HG03064 (cell line): ENCODE measurements around the gene SKIL.

Experiments
- ATAC-seq: cut with Tn5 transposase; IDR thresholded peaks from one replicate; pipeline ENCODE4 v1.9.1; 2021; ENCODE audit warnings: low read depth; ENCODE audit not compliant: unreplicated experiment

SKIL gene

DNA sequence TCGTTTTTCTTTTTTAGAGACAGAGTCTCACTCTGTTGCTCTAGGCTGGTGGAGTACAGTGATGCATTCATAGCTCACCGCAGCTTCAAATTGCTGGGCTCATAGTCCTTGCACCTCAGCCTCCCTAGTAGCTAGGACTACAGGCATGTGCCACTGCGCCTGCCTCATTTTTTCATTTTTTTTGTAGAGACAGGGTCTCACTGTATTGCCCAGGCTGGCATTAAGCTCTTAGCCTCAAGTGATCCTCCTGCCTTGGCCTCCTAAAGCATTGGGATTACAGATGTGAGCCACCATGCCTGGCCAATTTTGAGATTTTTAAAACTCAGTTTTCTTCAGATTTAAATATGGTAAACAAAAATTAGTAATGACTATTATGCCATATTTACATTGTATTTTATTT, 29.0 kb downstream of the SKIL start:
- ATAC-seq, result no peak

DNA sequence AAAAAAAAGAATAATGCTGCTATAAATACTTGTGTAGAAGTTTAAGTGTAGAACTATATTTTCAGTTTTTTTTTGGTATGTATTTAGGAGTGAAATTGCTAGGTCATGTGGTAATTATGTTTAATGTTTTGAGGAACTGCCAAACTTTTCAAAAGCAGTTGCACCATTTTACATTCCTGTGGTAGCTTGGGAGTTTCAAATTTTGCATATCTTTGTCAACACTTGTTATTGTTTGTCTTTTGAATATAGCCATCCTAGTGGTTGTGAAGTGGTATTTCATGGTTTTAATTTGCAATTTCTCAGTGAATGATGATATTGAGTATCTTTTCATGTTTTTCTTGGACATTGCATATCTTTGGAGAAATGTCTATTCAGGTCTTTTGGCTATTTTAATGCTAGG, 30.4 kb downstream of the SKIL start:
- ATAC-seq, result no peak

DNA sequence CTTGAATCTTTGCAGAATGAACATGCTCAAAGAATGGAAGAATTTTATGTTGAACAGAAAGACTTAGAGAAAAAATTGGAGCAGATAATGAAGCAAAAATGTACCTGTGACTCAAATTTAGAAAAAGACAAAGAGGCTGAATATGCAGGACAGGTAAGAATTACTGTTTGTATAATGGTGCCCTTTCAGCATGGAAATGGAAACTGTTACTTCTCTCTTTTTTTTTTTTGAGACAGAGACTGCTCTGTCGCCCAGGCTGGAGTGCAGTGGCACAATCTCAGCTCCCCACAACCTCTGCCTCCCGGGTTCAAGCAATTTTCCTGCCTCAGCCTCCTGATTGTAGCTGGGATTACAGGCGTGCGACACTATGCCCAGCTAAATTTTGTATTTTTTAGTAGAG, 33.6 kb downstream of the SKIL start:
- no peak for ATAC-seq

DNA sequence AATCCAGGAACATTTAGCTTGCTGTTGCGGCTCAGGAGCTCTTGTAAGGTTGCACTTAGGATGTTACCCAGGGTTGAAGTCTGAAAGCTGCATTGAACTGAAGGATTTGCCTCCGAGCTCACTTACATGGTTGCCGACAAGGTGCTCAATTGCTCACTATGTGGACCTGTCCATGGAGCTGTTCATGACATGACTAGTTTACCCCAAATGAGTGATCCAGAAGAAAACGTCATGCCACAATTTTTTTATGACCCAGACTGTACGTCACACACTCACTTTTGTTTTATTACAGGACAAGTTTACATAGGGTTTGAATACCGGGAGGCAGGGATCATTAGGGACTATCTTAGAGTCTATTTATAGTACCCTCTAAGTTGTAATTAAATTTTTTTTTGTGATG, 40.2 kb downstream of the SKIL start:
- ATAC-seq, result no peak

DNA sequence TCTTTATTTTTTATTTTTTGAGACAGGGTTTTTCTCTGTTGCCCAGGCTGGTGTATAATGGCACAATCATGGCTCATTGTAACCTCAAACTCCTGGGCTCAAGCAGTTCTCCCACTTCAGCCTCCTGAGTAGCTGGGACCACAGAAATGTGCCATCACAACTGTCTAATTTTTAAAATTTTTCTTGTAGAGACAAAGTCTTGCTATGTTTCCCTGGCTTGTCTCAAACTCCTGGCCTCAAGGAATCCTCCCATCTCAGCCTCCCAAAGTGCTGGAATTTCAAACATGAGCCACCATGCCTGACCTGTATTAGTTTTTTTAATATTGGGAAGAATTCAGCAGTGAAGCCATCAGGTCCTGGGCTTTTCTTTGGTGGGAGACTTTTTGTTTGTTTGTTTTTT, 47.6 kb downstream of the SKIL start:
- no peak for ATAC-seq

DNA sequence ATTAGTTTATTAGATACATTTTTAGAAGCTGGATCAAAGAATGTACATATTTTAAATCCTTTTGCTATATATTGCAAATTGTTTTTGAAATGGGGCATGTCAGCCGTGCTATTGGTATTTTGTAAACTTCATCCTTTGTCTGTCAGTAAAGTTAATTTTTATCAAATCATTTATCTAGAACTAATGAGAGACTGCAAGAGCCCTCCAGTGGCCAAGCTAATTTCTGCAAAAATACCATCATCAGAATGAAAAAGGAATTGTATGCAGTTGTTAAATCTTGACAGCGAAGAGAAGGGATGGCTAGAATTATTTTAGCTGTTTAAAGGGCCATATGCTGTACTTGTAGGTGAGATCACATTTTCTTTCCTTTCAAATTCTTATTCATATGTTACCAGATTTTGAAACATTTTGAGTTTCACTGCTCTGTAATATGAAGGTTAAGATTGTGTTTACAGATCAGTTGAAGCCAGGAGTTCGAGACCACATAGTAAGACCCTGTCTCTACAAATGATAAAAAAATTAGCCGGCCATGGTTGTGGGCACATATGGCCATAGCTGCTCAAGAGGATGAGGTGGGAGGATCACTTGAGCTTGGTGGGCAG, 53.0 kb downstream of the SKIL start:
- no peak for ATAC-seq

DNA sequence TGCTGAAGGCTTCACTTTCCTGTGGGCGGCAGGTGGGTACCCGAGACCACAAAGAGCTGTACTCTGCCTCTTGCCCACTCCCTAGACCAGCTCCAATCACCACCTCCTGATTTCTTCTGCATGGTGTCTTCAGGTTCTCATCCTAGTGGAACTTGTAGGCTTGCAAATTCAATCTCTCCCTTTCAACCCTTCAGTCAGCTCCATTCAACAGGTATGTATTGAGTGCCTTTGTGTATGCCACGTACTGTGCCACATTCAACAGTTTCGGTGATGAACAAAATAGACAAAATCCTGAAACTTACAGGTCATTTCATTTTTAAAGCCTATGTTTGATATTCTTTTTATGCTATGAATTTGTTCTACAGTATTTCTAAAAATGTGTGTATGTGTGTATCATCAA, 55.8 kb downstream of the SKIL start:
- no peak for ATAC-seq

DNA sequence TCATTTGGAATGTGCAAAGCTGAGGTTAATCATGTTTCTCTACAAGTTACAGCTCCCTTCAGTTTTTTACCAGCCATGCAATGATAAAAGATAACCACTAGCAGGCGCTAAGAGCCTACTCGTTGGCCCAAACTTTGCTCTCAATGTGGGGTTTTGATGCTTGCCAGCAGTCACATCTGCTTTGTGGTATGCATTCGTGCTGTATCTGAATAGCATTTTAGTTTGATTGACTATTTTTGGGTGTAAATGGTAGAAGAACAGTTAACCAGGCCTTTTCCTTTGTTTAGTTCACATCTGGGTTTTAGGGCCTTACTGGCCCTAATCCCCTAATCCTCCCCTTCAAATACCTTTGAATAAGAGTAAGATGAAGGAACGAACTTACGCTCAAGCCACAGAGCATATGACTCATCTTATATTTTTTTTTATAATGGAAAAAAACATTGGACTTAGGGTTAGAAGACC, 56.7 kb downstream of the SKIL start:
- no peak for ATAC-seq

DNA sequence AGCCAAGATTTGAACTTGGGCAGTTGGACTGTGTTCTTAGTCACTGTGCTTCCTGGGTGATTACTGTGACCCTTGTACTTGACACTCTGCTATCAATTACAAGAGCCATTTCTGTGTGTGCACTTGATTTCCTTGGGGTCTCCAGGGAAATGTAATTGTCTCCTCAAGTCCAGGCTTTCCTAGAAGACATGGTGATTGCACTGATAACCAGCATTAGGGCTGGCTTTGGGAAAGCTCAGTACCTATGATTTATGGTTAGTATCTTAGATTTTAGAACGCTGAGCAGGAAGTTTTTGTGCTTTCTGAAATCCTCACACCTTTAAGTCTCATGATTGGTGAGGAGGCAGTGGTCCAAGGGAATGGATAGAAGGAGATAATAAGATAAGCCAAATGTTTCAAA, 59.6 kb downstream of the SKIL start:
- no peak for ATAC-seq

DNA sequence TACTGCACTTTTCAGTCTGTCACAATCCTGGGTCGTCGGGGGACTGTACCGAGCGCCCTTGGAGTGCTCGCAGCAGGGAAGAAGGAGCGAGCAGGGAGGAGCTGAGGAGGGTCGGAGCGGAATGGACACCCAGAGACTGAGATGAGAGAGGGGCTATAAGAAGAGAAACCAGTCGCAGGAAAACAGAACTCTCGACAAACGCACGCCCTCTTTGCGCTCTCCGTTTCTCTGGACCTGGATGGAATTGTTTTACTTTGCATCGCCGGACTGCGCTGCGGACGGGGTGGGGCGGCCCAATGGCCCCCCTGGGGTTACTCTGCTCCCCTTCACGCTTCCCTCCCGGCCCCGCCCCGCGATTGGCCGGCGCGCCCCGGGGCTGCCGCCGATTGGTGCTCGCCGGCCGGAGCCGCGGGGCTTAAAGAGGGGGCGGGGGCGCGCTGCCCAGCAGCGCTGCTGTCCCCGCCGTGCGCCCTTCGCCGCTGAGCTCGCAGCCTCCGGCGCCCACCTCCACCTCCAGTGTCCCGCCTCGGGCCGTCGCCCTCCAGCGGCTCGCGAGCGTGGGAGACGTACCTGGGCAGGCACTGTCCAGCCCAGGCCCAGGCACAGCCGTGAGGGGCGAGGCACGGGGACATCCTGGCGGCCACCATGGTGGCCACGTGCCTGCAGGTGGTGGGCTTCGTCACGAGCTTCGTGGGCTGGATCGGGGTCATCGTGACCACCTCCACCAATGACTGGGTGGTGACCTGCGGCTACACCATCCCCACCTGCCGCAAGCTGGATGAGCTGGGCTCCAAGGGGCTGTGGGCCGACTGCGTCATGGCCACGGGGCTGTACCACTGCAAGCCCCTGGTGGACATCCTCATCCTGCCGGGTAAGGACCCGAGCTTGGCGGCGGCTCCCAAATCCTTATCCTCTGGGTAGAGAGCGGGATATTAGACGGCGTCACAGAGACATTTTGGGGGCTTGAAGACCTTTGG, 61.2 kb downstream of the SKIL start, which contains the start of gene CLDN11:
Gene CLDN11, plus strand, starts transcription at position 447 of the 977 bp plus-strand sequence. Its CDS starts 199 bp downstream, at position 646.
- no peak for ATAC-seq

DNA sequence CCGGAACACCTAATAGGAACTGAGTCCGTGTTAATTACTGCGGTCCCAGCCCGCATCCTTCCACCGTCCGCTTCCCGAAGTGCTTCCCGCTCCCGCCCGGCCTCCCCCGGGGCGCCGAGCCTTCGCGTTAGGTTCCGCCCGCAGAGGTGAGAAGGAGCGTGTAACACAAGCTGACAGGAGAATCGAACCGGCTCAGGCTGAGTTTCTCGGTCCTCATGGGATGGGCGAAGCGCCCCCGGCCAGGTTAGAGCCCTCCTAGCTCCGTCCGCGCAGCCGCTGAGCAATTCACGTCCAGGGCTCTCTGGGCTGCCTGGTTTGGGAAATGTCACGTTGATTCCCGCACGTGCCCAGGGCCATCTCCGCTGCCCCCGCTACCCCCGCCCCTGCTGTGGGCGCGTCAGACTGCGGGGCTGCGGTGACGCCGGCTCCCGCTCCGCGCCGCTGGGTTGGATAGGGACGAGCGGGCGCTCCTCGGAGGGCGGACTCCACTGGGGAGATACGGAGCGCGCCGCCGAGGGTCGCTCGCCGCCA, 62.1 kb downstream of the SKIL start:
- no peak for ATAC-seq

DNA sequence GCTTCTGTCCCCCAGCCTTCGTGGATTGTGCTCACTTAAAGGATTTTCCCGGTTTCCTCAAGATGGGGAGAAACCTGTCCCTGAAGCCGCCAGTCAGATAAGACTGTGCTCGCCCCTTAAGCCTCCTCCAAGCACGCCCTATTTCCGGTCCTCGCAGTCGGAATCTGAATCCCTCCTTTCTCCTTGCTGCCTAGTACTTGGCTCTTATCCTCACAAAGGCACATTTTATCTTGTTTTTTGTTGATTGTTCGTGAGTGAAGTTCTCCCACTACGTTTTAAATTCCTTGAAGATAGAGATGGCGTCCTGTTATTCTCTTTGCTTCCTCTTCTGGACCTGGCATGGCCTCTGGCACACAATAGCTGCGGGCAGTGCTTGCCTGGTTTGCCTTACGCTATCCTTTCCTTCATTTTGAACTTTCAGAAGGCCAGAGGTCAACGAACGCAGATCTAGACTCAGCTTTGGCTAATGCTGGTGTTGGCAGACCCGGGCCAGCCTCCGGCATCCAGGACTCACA, 62.8 kb downstream of the SKIL start:
- ATAC-seq, result no peak

DNA sequence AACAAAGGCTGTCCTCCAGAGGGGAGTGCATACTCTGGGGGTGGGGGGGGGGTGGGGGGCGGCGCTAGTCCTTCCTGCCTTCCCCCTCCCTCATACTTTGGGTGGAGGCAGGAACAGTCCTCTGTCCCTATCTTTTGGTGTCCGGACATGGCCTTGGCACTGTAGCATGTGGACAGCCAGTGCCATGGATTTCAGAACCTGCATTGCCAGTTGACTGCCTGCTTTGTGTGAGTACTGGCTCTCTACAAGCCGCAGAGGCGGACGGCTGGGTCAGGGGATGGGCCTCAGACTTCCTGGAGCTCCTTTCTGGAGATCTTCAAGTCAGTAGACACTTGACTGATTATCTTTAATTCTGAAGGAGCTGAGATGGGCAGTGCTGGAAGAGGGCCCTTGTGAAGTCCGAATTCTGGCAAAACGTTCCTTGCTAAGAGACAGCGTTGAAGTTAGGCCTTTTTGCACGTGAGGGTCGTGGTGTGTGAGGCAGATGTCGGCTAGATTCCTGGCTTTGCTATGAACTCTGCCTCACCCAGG, 63.7 kb downstream of the SKIL start:
- ATAC-seq, result no peak

DNA sequence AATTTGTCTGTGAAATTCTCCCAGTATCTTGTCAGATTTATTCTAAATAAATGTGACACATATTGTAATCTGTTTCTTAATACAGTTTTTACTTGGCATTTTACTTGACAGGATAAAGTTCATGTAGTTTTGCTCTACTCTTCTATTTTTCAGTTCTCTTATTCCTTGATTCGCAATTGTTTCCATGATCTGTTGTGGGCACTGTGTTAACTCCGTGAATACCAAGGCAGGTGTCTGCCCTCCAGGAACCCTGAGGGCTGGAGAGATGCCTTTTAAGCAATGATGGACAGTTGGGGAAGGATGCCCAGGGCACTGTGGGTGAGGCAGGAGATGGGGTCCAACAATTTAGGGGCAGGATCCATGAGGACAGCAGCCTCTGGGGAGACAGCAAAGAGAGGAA, 64.2 kb downstream of the SKIL start:
- no peak for ATAC-seq

DNA sequence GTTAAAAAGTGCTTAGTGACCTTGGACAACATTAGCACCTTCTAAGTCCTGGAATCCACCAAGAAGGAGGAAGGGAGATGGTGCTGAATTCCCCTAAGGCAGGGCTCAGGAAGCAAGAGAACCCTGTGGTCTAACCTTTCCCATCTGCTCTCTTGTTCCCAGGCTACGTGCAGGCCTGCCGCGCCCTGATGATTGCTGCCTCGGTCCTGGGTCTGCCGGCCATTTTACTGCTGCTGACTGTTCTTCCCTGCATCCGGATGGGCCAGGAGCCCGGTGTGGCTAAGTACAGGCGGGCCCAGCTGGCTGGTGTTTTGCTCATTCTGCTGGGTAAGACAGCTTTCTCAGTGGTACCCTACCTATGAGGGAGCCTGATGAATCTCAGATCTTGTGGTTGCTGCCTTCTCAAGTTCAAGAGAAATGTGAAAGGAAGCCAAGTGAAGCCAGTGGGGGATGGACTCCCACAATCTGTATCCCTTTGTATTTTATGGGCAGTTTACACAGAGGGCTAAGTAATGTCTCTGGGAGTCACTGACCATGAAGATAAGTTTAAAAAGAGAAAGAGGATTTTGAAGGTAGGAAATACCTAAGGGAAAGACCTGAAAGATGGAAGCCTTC, 65.6 kb downstream of the SKIL start:
- ATAC-seq, result no peak

DNA sequence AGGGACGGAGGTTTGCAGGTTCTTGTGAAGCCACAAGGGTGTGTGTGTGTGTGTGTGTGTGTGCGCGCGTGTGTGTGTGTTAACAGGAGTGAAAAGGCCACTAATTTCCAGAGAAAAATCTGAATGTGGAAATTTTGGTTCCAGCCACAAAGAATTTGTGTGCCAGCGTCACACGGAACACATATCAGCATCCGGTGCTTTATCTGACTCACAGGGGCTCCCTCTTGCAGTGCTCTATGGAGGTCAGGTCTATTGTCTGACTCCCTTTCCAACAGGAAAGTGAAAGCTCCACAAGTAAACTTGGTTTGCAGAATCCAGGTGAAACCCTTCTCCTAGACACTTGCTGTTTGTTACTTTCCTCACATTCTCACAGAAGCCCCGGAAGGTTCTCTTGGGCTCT, 67.4 kb downstream of the SKIL start:
- ATAC-seq, result no peak

DNA sequence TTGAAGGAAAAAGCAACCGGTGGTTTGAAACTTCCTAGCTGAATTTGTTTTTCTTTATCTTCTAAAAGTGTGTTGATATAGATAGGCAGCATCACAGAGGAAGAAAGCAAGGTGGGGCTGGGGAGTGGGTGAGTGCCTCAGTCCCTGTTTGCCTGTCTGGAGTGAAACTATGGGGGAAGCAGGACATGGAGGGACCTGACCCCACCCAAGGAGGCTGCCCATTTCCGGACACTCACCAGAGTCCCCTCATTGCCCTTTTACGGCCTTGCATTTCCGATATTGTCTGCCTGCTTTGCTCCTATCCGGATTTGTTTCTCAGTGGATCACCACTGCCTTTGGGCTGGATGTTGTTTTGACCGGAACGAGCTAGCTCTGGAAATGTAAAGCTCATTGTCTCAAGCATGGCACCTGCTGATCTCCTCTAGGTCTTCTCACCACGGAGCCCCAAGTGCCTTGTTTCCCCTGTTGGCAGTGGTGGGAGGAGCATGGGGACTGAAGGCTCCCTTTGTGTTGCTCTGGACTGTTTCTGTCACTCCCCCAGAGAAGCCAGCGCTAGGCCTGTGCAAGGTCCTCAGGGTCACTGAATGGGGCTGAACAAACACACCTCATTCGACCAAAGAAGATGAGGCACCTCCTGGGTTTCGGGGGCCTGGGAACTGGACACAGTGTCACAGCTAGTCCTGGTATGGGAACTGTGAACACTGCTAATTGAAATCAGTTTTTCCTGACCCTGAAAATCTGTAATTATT, 68.2 kb downstream of the SKIL start:
- ATAC-seq, result no peak

DNA sequence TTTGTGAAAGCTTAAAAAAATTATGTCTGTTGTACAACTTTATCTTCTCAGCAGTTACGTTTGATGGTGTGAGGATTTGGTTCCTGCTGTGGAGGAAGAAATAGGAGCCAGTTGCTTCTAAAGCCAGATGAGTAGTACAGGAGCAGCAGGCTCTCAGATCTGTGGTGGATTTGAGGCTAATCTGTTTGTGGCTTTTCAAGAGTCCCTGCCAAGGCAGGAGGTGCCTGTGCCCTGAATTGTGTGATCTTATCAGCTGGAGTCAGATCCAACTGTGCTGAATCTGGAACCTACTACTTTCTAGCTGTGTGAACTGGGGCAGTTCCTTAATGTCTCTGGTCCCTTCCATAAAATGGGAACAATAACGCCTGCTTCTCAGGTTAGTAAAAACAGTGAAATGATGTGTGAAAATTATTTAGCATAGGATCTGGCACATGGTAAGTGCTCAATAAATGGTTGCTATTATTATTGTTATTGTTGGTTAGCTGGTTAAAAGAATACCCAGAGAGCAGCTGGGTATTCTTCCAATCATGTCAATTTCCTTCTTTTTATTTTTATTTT, 68.8 kb downstream of the SKIL start:
- ATAC-seq, result no peak

DNA sequence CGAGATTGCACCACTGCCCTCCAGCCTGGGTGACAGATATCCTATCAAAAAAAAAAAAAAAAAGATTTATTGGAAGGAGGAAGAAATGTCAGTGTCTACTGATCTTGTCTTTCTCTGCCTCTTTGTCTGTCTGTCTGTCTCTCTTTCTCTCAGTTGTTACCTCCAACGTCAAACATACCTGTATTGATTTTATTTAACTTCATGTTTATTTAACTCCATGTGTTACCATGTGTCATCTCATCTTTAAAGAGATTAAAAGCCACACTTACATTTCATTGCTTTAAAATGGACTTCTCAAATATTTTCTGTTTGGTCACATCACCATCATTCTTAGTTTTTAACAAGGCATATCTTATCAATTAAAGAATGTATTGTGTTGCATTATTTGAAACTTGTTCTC, 70.6 kb downstream of the SKIL start:
- ATAC-seq, result no peak

DNA sequence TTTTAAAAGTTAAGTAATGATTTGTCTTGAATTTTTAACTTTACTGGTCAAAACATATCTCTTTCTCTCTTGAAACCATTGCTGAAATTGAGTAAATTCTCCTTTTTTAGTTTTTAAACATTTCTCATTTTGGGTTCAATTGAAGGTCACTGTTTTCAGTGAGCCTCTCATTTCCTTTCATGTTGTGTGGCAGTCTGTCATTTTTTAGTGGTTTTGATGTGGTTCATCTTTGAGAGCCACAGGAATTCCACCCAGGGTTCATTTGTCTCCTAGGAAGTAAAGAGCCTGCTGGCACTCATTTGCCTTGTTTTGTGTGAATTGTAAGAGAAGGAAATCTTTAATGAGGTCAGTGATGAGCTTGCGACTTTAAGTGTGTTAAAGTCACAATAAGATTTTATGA, 71.5 kb downstream of the SKIL start:
- ATAC-seq, result no peak
